OCI-LY7 (cell line): ENCODE measurements around the gene TMEM266. TPM values are rescaled to one million over a fixed set of nuclear protein-coding genes. Genes with fewer than 3 reads are reported as not detected.

ENCODE experiments used
- BruUV-seq: library from RNA; stranded (reverse); fragments of 400-500 nt; replicated peaks from 2 replicates; lab custom pipeline; 2021; lab: Mats Ljungman, UMichigan
- CTCF ChIA-PET: fragments of 300-600 bp; sonication (Branson Sonifier 250); formaldehyde crosslinking; loops from one replicate; lab custom pipeline; 2022; ENCODE audit warnings: antibody characterized with exemption; ENCODE audit not compliant: unreplicated experiment; lab: Charles Lee
- POLR2A ChIA-PET: fragments of 300-600 bp; sonication (Branson Sonifier 250); formaldehyde crosslinking; loops from one replicate; lab custom pipeline; 2022; ENCODE audit warnings: antibody characterized with exemption; lab: Charles Lee
- DNase-seq: peaks from one replicate; pipeline ENCODE4 v3.0.0-alpha.2; 2015; ENCODE audit warnings: low spot score
- H2AFZ ChIP-seq: fragments of 200-600 bp; sonication (generic), shearing (Covaris generic); 2 replicates; pipeline ENCODE4 v1.6.1; 2014; ENCODE audit warnings: mild to moderate bottlenecking, antibody characterized with exemption, low read length, moderate library complexity
- H3K27ac ChIP-seq: fragments of 200-600 bp; sonication (generic); 2 replicates; pipeline ENCODE4 v1.5.1; 2014; ENCODE audit warnings: mixed run types, low read depth, mild to moderate bottlenecking, moderate library complexity, low read length, inconsistent platforms; ENCODE audit not compliant: poor library complexity, severe bottlenecking
- H3K36me3 ChIP-seq: fragments of 200-600 bp; sonication (generic); 2 replicates; pipeline ENCODE4 v1.6.1; 2014; ENCODE audit warnings: mild to moderate bottlenecking, antibody characterized with exemption, low read length, moderate library complexity, mixed read lengths; ENCODE audit not compliant: insufficient read depth
- H3K4me1 ChIP-seq: fragments of 200-600 bp; sonication (generic); 2 replicates; pipeline ENCODE4 v1.5.1; 2014; ENCODE audit warnings: mild to moderate bottlenecking, low read length; ENCODE audit not compliant: insufficient read depth, poor library complexity, severe bottlenecking
- H3K4me2 ChIP-seq: fragments of 200-600 bp; sonication (generic); 2 replicates; pipeline ENCODE4 v1.6.1; 2014; ENCODE audit warnings: mild to moderate bottlenecking, low read length
- H3K4me3 ChIP-seq: fragments of 200-600 bp; sonication (generic); 2 replicates; pipeline ENCODE4 v1.5.1; 2014; ENCODE audit warnings: mild to moderate bottlenecking, low read depth, low read length; ENCODE audit not compliant: poor library complexity, severe bottlenecking
- H3K79me2 ChIP-seq: fragments of 200-600 bp; sonication (generic); 2 replicates; pipeline ENCODE4 v1.6.1; 2016; ENCODE audit warnings: low read depth, mild to moderate bottlenecking, low read length, moderate library complexity, mixed read lengths; ENCODE audit not compliant: insufficient read depth
- H3K9me2 ChIP-seq: fragments of 200-600 bp; sonication (generic); 2 replicates; pipeline ENCODE4 v1.6.1; 2016; ENCODE audit warnings: mild to moderate bottlenecking, low read length, mixed read lengths; ENCODE audit not compliant: insufficient read depth
- H3K9me3 ChIP-seq: fragments of 200-600 bp; sonication (generic); 2 replicates; pipeline ENCODE4 v1.6.1; 2014; ENCODE audit warnings: mild to moderate bottlenecking, mixed run types, low read length, mixed read lengths
- H4K20me1 ChIP-seq: fragments of 200-600 bp; sonication (generic); 2 replicates; pipeline ENCODE4 v1.6.1; 2014; ENCODE audit warnings: mild to moderate bottlenecking, antibody characterized with exemption, low read length, moderate library complexity, mixed read lengths; ENCODE audit not compliant: insufficient read depth
- EZH2phosphoT487 ChIP-seq: fragments of 200-600 bp; sonication (generic); IDR thresholded peaks from 2 replicates; pipeline ENCODE4 v1.6.1; 2018; ENCODE audit warnings: low read depth, borderline replicate concordance, mild to moderate bottlenecking, mixed run types, antibody characterized with exemption, low read length, moderate library complexity, mixed read lengths
- intact Hi-C: fragments of 100-400 bp; cut with micrococcal nuclease; formaldehyde crosslinking; loops from one replicate; pipeline ENCODE4 v1.10.0; 2022; ENCODE audit not compliant: unreplicated experiment
- total RNA-seq, 2 experiments: library from RNA; depleted of rRNA in 1 of 2; stranded (reverse); fragments of >200 nt in 1 of 2; shearing (Covaris generic) in 1 of 2; gene quantifications; 2 replicates each; pipeline ENCODE4 v1.2.3, GENCODE V29; 2014 to 2022
- TF ChIP-seq, protein P1 (sequence below): fragments of 200-600 bp; sonication (generic); conservative IDR thresholded peaks from 2 replicates; pipeline ENCODE4 v1.5.1; 2014; ENCODE audit warnings: mild to moderate bottlenecking, antibody characterized with exemption, low read length, moderate library complexity, mixed read lengths

TMEM266 gene
- total RNA-seq, 2 experiments from 2014 or later: not detected

DNA sequence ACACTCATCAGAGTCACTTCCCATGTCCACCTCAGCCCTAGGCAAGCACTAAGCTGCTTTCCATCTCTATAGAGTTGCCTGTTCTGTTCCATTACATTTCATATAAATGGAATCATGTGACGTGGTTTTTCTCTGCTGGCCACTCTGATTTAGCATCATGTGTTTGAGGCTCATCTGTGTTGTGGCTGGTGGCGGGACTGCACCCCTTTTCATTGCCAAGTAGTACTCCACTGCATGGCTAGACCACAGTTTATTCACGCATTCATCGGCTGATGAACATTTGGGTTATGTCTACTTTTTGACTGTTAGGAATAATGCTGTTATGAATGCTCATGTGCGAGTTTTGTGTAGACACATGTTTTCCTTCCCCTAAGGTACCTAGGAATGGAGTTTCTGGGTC lies 114.9 kb downstream of the TMEM266 start:
- no peaks in the 10 kb centered on the region for H3K4me1 ChIP-seq
- no peaks in the 10 kb centered on the region for H3K9me2 ChIP-seq
- no peaks in the 10 kb centered on the region for H4K20me1 ChIP-seq
- intact Hi-C loops: no loop called here
- H3K4me2 ChIP-seq: no peak overlapping the region
- POLR2A ChIA-PET: no interaction called here
- H3K36me3 ChIP-seq: no peaks in the 10 kb centered on the region
- no peak overlapping the region for H2AFZ ChIP-seq
- no peak for TF ChIP-seq EZH2phosphoT487
- TF ChIP-seq, protein P1, sequence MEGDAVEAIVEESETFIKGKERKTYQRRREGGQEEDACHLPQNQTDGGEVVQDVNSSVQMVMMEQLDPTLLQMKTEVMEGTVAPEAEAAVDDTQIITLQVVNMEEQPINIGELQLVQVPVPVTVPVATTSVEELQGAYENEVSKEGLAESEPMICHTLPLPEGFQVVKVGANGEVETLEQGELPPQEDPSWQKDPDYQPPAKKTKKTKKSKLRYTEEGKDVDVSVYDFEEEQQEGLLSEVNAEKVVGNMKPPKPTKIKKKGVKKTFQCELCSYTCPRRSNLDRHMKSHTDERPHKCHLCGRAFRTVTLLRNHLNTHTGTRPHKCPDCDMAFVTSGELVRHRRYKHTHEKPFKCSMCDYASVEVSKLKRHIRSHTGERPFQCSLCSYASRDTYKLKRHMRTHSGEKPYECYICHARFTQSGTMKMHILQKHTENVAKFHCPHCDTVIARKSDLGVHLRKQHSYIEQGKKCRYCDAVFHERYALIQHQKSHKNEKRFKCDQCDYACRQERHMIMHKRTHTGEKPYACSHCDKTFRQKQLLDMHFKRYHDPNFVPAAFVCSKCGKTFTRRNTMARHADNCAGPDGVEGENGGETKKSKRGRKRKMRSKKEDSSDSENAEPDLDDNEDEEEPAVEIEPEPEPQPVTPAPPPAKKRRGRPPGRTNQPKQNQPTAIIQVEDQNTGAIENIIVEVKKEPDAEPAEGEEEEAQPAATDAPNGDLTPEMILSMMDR: no peak
- H3K27ac ChIP-seq: no peak overlapping the region
- no peaks in the 10 kb centered on the region for H3K79me2 ChIP-seq
- no TSS peak for BruUV-seq
- DNase-seq: no peak
- H3K9me3 ChIP-seq: no peaks in the 10 kb centered on the region
- CTCF ChIA-PET: no interaction called here
- H3K4me3 ChIP-seq: no peak overlapping the region

GRCh38 chr15:76175442-76175841 lies 115.7 kb downstream of the TMEM266 start:
- no TSS peak for BruUV-seq

GRCh38 chr15:76176059-76176458 lies 116.3 kb downstream of the TMEM266 start:
- no TSS peak for BruUV-seq
- intact Hi-C loops: no loop called here
- no peaks in the 10 kb centered on the region for H3K79me2 ChIP-seq
- no peaks in the 10 kb centered on the region for H4K20me1 ChIP-seq
- H3K4me3 ChIP-seq: no peak overlapping the region
- H3K9me2 ChIP-seq: no peaks in the 10 kb centered on the region
- no peaks in the 10 kb centered on the region for H3K9me3 ChIP-seq
- no peak overlapping the region for H3K27ac ChIP-seq
- ChIA-PET POLR2A (no interaction called here), CTCF (no interaction called here)
- no peak overlapping the region for H2AFZ ChIP-seq
- no peak overlapping the region for H3K4me2 ChIP-seq
- no peak for TF ChIP-seq EZH2phosphoT487
- TF ChIP-seq, protein P1: no peak
- no peak for DNase-seq
- no peaks in the 10 kb centered on the region for H3K36me3 ChIP-seq
- no peaks in the 10 kb centered on the region for H3K4me1 ChIP-seq

More at GRCh38 chr15:76175442-76175841, 115.7 kb downstream of the TMEM266 start:
- POLR2A ChIA-PET: no interaction called here
- Histone ChIP-seq H3K27ac (no peak overlapping the region), H3K4me1 (no peaks in the 10 kb centered on the region), H2AFZ (no peak overlapping the region), H3K79me2 (no peaks in the 10 kb centered on the region), H3K9me2 (no peaks in the 10 kb centered on the region), H3K9me3 (no peaks in the 10 kb centered on the region), H4K20me1 (no peaks in the 10 kb centered on the region), H3K4me2 (no peak overlapping the region), H3K36me3 (no peaks in the 10 kb centered on the region), H3K4me3 (no peak overlapping the region)
- TF ChIP-seq, protein P1: no peak
- TF ChIP-seq EZH2phosphoT487: no peak
- intact Hi-C loops: no loop called here
- CTCF ChIA-PET: no interaction called here
- no peak for DNase-seq
